SU-DHL-6 (cell line): ENCODE data around the gene VTI1A.

Experiments
- H2AFZ ChIP-seq: fragments of 200-600 bp; sonication (generic); 2 replicates; pipeline ENCODE4 v1.6.1; 2014; ENCODE audit warnings: low read depth, mild to moderate bottlenecking, moderate library complexity, mixed read lengths, antibody characterized with exemption, low read length; ENCODE audit not compliant: severe bottlenecking
- H3F3A ChIP-seq: fragments of 200-600 bp; shearing (Covaris generic); 2 replicates; pipeline ENCODE4 v1.6.0; 2016; ENCODE audit warnings: antibody characterized with exemption, mild to moderate bottlenecking; ENCODE audit not compliant: insufficient read depth
- H3K27ac ChIP-seq: fragments of 200-600 bp; sonication (generic); 2 replicates; pipeline ENCODE4 v1.5.1; 2016; ENCODE audit warnings: low read depth, mild to moderate bottlenecking, low read length, moderate library complexity, mixed read lengths
- H3K27me3 ChIP-seq: fragments of 200-600 bp; sonication (generic), shearing (Covaris generic); 2 replicates; pipeline ENCODE4 v1.6.0; 2014; ENCODE audit warnings: mild to moderate bottlenecking, low read length
- H3K36me3 ChIP-seq: fragments of 200-600 bp; sonication (generic); 2 replicates; pipeline ENCODE4 v1.6.1; 2014; ENCODE audit warnings: mild to moderate bottlenecking, low read length, mixed read lengths
- H3K4me2 ChIP-seq: fragments of 300-600, 200-600 bp; shearing (Covaris generic), sonication (generic); 2 replicates; pipeline ENCODE4 v1.6.0; 2014; ENCODE audit warnings: low read length, low read depth, mild to moderate bottlenecking; ENCODE audit not compliant: poor library complexity, severe bottlenecking
- H3K4me3 ChIP-seq: fragments of 200-600 bp; sonication (generic); 2 replicates; pipeline ENCODE4 v1.5.1; 2014; ENCODE audit warnings: antibody characterized with exemption, low read length, mild to moderate bottlenecking, mixed read lengths; ENCODE audit not compliant: insufficient read depth, poor library complexity, severe bottlenecking
- H3K79me2 ChIP-seq: fragments of 200-600 bp; sonication (generic); 2 replicates; pipeline ENCODE4 v1.6.1; 2014; ENCODE audit warnings: mild to moderate bottlenecking, low read length, moderate library complexity; ENCODE audit not compliant: insufficient read depth
- H3K9ac ChIP-seq: fragments of 200-600 bp; sonication (generic); 2 replicates; pipeline ENCODE4 v1.7.0; 2014; ENCODE audit warnings: mild to moderate bottlenecking, low read length
- H3K9me2 ChIP-seq: fragments of 200-600 bp; sonication (generic); replicated peaks from 2 replicates; pipeline ENCODE4 v1.6.1; 2014; ENCODE audit warnings: low read length; ENCODE audit not compliant: insufficient read depth
- H3K9me3 ChIP-seq: fragments of 200-600 bp; sonication (generic); 2 replicates; pipeline ENCODE4 v1.6.1; 2014; ENCODE audit warnings: low read length, mixed read lengths; ENCODE audit not compliant: insufficient read depth
- H4K20me1 ChIP-seq: fragments of 200-600 bp; sonication (generic); 2 replicates; pipeline ENCODE4 v1.6.1; 2014; ENCODE audit warnings: low read depth, mild to moderate bottlenecking, antibody characterized with exemption, low read length, moderate library complexity, mixed read lengths
- CTCF ChIP-seq: fragments of 200-600 bp; sonication (generic); IDR thresholded peaks from one replicate; pipeline ENCODE4 v1.5.1; 2017; ENCODE audit warnings: antibody characterized with exemption, mild to moderate bottlenecking, low read length, moderate library complexity; ENCODE audit not compliant: insufficient read depth, poor library complexity, severe bottlenecking
- EZH2phosphoT487 ChIP-seq: fragments of 200-600 bp; sonication (generic), shearing (Covaris generic); conservative IDR thresholded peaks from 2 replicates; pipeline ENCODE4 v1.6.1; 2018; ENCODE audit warnings: mild to moderate bottlenecking, antibody characterized with exemption, low read length, moderate library complexity, mixed read lengths

Gene VTI1A

GRCh38 chr10:112855134-112855533, 408.1 kb downstream of the VTI1A start:
- no peak for TF ChIP-seq CTCF
- no peak for TF ChIP-seq EZH2phosphoT487
- Histone ChIP-seq H3K27me3 (no peaks in the 10 kb centered on the region), H3K9me2 (no peaks in the 10 kb centered on the region), H3K9me3 (no peaks in the 10 kb centered on the region), H3K79me2 (no peaks in the 10 kb centered on the region), H3K36me3 (no peaks in the 10 kb centered on the region), H2AFZ (no peak overlapping the region), H3K4me2 (no peak overlapping the region), H3K27ac (no peak overlapping the region), H3K9ac (no peak overlapping the region), H3K4me3 (no peak overlapping the region), H4K20me1 (no peaks in the 10 kb centered on the region), H3F3A (no peaks in the 10 kb centered on the region)

DNA sequence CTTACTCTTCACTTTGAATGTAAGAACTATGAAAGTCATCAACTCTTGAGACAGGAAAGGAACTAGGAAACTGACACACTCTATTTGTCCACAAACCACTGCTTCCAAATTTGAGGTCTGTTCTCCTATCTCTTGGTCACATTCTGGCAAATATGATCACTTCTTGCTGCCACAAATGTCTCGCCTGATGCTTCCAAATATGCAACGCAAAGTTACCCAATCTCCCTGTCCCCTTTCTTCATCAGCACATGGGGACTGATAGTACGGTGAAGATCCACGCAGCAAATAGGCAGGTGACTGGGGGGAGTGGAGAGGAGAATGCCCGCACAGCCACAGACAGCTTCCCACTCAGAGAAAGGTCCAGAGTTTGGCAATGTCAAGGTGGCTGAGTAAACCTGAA, 410.5 kb downstream of the VTI1A start:
- H3K27ac ChIP-seq, result no peak overlapping the region
- no peaks in the 10 kb centered on the region for H3K36me3 ChIP-seq
- no peaks in the 10 kb centered on the region for H3K9me2 ChIP-seq
- no peaks in the 10 kb centered on the region for H4K20me1 ChIP-seq
- no peak overlapping the region for H2AFZ ChIP-seq
- H3K4me2 ChIP-seq, result no peak overlapping the region
- H3K79me2 ChIP-seq, result no peaks in the 10 kb centered on the region
- no peak overlapping the region for H3K9ac ChIP-seq
- H3K9me3 ChIP-seq, result no peaks in the 10 kb centered on the region
- H3K27me3 ChIP-seq, result no peaks in the 10 kb centered on the region
- no peak overlapping the region for H3K4me3 ChIP-seq
- TF ChIP-seq EZH2phosphoT487 (no peak), CTCF (no peak)
- no peaks in the 10 kb centered on the region for H3F3A ChIP-seq

DNA sequence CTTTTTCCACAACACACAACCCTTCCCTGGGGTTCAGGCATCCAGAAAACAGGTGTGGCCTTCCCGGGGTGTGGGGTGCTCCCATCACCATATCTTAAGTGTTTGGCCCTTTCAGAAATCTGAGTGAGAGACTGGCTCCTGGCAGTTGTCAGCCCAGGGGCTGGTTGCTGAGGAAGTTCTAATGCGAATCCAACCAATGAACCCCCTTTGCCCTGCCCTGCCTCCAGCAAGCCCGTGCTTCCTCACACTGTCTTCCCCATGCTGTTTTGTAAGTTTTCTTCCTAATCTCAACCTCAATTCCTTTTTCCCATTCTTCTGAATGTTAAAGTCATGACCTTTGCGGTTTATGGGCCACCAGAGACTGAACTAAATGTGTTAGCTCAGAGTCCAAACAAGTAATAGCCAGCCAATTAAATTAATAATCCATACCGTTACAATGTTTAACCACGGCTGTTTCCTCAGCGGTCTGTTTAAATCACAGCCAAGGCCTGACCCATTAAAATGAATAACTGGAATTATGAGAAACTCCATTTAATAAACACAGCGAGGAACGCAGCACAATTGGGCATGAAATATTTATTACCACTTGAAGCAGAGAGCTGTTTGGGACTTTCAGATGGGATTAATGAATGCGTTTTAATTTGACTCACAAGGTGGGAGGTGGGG, 412.1 kb downstream of the VTI1A start:
- no peaks in the 10 kb centered on the region for H3K27me3 ChIP-seq
- H3K9me2 ChIP-seq, result no peaks in the 10 kb centered on the region
- no peaks in the 10 kb centered on the region for H3K79me2 ChIP-seq
- H3K4me3 ChIP-seq, result no peak overlapping the region
- H3K36me3 ChIP-seq, result no peaks in the 10 kb centered on the region
- H3K4me2 ChIP-seq, result no peak overlapping the region
- peaks cover under 1% of the 10 kb centered on the region; the same call in 1 of the 2 replicates for H3K9me3 ChIP-seq
- no peak overlapping the region for H3K9ac ChIP-seq
- no peak overlapping the region for H2AFZ ChIP-seq
- no peaks in the 10 kb centered on the region for H4K20me1 ChIP-seq
- H3F3A ChIP-seq, result no peaks in the 10 kb centered on the region
- no peak overlapping the region for H3K27ac ChIP-seq
- TF ChIP-seq CTCF (no peak), EZH2phosphoT487 (no peak)
